ENCODE data around the gene ALDH16A1.
"Not testable (repeated sequence)": the region's sequence is repeated elsewhere in the genome, so short reads cannot be mapped to it uniquely, and the experiment has no call there.

ALDH16A1 gene

DNA sequence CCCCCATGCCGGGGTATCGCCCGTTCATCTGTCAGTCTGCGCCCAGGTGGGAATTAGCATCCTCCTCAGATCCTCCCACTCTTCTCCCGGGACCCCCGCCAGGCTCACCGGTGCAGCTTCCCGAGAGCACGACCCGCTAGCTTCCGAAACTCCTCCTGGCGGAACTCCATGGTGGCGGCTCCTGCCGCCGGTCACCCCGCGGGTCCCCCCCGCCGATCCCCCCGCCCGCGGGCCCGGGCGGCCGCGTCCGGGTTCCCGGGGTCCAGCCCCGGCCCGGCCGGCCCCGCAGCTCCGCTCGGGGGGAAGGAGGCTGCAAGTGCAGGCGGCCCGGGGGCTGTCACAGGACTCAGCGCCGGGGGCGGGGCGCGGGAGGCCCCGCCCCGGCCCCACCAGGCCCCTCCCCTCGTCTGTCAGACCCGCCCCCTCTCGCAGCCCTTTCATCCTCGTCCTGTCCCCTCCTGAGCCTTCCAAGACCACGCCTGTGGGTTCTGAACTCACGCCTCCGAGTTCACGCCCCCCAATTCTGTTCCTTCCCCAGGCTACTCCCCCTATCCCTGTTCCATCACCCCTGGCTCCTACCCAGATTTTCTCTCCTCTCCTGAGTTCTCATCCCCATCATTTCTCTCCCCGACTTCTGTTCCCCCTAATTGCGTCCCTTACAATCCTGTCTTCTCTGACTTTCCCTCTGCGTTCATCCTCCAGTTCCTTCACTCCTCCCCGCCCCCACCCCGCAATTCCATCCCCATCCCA is 11.6 kb upstream of the ALDH16A1 start, which contains the start of gene SLC17A7:
Gene SLC17A7, minus strand, starts transcription at position 318 of the 750 bp plus-strand sequence. Its CDS starts 148 bp downstream, at position 170.
- peak; percentile 28 for DNase-seq (ENCODE audit: low read depth)

DNA sequence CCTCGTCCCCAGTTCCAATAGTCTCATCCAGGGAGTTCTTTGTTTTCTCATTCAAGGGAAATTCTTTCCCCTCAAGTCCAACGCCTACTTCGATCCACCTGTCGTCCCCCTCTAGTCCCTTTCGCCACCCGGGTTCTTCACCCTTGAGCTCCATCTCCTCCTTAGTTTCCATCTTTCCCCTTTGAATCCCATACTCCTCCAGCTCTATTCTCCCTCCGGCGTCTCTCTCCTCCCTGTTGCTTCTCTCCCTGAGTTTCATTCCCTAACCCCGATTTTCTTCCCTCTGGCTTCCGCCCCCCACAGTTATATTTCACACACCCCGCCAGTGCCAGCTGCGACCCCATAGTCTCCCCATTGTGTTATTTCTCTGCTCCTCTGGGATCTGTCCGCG is 11.1 kb upstream of the ALDH16A1 start:
- DNase-seq (ENCODE audit: low read depth), result no peak

DNA sequence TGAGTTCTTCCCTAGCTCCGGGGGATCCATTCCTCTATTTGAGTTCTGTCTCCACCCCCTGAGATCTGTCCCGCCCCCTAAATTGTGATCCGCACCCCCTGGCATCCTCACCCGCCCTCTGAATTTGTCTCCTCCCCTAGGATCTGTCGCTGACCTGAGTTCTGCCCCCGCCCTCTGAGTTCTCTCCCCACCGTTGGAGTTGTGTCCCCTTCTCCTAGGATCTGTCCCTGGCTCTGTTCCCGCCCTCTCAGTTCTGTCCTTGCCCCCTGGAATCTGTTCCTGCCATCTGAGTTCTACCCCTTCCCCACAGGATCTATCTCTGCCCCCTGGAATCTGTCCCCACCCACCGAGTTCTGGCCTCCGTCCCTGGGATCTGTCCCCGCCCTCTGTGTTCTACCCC is 10.7 kb upstream of the ALDH16A1 start:
- DNase-seq (ENCODE audit: low read depth), result peak; percentile 11

DNA sequence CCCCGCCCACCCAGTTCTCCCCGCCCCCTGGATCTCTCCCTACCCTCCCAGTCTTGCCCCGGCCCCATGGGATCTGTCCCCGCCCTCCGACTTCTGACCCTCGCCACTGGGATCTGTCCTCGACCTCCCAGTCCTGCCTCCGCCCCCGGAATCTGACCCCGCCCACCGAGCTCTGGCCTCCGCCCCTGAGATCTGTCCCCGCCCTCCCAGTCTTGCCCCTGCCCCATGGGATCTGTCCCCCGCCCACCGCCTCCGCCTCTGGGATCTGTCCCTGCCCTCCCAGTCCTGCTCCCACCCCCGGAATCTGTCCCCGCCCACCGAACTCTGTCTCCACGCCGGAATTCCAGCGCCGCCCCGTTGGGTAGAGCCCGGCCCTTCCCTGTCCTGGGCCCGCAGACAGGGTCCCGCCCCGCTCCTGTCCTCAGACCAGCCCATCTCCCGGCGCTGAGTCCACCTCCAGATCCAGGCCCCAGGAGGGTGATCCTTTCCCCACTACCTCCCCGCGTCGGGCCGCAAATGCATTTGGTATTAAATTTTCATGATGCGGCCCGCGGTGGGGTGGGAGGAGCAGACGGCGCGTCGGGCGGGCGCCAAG is 10.2 kb upstream of the ALDH16A1 start:
- peak; percentile 91 for DNase-seq (ENCODE audit: low read depth)

DNA sequence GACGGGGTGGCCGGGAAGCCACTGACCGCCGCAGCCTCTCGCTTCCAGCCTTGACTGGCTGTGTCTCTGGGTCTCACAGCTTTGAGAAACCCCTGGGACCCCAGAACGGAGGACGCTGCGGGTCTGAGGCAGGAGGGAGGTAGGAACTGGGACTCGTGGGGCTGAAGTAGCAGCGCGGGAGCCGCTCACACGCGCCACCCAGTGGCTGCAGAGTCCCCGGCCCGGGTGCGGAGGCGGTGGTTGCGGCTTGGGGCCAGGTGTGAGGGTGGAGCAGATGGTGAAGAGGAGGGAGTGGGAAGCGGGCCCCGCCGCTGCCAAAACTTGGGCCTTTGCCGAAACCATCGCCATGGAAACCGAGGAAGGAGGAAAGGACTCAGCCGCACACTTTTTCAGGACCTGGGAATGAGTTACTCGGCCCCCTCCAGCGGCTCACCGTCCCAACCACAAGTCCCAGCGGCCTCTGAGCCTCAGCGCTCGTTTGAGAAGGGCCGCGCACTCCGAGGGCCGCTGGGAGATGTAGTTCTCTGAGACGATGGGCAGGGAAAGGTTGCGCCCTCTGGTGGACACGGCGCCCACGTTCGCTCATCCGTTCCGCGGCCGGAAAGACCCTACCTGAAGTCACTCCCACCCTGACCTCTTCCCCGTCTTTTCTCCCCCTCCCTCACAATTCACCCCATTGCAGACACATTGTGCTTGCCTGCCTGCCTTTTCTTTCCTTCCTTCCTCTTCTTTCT is 9.5 kb upstream of the ALDH16A1 start:
- peak; percentile 94 for DNase-seq (ENCODE audit: low read depth)

DNA sequence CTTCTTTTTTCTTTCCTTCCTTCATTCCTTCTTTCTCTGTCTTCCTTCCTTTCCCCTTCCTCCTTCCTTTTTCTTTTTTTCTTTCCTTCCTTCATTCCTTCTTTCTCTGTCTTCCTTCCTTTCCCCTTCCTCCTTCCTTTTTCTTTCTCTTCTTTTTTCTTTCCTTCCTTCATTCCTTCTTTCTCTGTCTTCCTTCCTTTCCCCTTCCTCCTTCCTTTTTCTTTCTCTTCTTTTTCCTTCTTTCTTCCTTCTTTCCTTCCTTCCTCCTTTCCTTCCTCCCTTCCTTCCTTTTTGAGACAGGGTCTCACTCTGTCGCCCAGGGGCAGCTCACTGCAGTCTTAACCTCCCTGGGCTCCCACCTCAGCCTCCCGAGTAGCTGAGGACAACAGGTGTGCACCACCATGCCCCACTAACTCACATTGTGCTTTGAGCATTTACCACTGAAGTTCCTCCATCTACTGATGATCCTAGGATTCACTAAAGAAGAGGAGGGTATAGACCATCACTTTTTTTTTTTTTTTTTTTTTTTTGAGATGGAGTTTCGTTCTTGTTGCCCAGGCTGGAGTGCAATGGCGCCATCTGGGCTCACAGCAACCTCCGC is 8.8 kb upstream of the ALDH16A1 start:
- not testable (repeated sequence) for DNase-seq (ENCODE audit: low read depth)

DNA sequence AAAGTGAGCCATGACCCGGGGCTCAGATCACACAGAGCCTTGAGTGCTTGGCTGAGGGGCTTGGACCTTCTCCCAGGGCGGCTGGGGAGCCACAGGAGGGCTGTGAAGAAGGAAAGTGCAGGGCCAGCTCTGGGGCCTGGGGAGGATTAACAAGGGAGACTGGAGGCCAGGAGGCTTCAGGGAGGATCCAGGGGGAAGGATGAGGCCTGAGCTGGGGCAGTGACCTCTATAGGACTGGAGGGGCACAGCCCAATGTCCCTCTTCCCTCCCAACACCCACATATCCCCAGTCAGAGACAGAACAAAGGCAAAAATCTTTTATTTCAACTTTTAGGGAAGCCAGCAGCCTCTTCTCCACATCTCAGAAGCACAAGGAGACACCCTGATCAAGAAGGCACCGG is 7.0 kb upstream of the ALDH16A1 start:
- no peak for DNase-seq (ENCODE audit: low read depth)

DNA sequence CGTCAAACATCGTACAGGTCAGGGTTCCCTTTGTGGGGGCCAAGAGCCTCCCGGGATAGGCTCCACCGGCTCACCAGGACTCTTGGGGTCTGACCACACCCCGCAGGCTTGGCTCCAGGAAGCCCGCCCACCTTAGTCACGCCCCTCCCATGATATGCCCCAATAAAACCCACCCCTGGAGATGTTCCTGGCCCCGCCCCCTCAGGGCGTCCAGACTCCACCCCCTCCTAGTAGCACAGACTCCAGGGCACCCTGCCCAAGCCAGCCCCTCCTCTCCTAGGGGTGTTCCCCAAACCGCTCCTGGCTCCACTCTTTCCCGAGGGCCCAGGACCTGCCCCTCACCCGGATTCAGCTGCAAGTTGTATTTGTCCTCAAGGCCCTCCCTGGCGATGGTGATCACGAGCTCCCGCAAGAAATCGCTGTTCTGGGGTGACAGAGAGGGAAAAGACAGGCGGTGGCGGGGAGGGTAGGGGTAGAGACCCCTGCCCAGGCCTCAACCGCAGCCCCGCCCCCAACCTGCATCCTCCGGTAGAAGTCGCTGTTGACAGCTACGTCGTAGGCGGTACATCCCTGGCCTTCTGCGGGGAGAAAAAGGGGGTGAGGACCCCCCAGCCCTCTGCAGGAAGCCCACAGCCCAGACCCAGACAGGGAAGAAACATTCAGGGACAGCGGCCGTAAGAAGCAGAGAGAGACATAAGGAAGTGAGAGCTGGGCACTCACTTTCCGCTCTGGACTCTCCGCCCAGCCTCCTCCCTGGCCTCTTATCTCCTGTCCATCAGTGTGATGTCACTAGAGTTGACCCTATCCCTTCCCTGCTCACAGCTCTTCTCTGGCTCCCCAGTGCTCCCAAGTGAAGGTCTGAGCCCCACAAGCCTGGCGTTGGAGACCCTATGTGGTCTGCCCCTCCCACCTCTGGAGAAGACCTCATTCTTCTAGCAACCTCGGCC is 5.3 kb upstream of the ALDH16A1 start:
- peak; percentile 49 for DNase-seq (ENCODE audit: low read depth)

DNA sequence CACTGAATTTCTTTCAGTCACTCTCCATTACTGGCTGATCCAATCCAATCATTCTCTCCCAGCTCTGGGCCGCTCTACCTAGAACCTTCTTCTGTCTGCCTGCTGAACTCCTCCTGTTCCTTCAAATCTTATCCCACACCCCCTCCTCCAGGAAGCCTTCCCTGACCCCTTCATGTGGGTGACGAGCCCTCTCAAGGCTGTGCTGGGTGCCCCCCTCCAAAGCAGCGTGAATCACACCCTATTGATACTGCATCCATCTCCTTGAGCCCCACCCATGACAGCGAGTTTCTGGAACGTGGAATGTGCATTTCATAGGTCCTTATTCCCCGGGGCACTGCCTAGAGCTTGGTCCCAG is 4.6 kb upstream of the ALDH16A1 start:
- no peak for DNase-seq (ENCODE audit: low read depth)

DNA sequence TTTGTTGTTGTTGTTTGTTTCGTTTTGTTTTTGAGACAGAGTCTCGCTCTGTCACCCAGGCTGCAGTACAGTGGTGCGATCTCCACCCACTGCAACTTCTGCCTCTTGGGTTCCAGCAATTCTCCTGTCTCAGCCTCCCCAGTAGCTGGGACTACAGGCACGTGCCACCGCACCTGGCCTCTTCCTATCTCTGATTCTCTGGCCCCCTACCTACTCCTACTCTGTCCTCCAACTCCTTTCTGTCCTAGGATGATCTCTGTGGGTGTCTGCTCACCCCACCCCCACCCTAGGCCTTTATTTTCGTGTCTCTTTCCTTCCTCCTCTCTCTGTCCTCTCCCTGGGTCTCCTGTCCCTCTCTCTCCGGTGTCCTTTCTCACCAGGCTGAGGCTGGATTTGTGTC is 2.6 kb upstream of the ALDH16A1 start:
- DNase-seq (ENCODE audit: low read depth), result no peak

DNA sequence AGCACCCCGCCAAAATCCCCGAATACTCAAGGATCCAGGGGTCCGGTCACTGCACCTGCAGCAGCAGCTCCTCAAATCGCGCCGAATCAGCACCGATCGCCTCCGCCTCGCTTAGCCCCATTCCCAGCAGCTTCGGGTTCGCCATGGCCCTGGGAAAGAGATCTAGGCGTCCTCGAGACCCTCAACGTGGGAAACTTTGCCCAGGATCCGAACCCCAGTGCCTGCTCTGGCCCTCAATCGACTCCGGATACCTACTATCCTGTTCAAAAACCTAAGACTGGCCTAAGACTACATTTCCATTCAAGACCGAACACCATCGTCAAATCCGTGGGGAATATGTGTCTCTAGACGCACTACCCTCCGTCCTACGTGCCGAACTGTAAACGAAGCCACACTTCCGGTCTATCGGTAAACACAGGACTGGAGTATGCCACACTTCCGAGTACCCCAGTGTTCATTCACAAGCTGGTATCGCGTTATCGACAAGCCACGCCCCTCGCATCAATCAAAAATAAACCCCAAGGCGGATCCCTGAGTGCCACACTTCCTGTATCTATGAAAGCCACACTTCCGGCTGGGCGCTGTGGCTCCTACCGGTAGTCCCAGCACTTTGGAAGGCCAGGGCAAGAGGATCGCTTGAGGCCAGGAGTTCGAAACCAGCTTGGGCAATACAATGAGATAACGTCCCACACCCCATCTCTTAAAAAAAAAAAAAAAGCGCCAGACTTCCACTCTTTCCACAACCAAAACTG is 1.4 kb upstream of the ALDH16A1 start, which contains the start of gene PIH1D1:
Gene PIH1D1, minus strand, starts transcription at position 385 of the 752 bp plus-strand sequence. Its CDS starts 240 bp downstream, at position 145.
- DNase-seq (ENCODE audit: low read depth), result peak; percentile 100

DNA sequence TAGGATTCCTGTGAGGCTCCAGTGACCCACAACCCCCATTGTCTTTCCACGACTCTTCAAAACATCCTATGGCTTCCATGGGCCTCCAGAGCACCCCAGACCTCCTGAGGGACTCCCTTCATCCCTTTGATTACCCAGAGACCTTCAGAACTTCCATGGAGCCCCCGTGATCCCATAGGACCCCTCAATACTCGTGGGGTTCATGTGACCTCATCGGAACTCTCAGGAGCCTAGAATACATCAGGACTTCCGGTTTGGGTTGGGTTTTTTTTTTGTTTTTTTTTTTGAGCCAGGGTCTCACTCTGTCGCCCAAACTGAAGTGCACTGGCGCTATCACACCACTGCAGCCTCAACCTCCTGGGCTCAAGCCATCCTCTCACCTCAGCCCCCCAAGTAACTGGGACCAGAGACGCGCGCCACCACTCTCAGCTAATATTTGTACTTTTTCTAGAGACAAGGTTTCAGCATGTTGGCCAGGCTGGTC is 774 bp downstream of the ALDH16A1 start:
- no peak for DNase-seq (ENCODE audit: low read depth)

DNA sequence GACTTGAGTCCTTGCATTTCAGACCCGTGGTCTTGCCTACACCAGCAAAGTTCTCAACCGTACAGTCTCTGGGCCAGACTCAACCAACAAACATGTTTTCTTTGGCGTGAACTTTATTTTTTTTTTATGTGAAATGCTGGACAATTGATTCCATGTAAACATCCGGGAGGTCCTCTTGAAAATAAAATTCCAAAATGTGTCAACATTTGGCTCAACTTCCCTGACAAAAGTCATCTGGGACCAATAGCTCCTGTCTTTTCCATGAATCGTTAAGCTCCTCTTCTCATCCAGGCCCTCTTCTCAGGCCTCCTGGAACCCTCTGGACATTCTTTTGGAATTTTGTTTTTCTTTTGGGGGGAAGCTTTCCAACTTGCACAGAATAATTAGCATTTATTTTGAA is 2.7 kb downstream of the ALDH16A1 start:
- DNase-seq (ENCODE audit: low read depth), result peak; percentile 41

DNA sequence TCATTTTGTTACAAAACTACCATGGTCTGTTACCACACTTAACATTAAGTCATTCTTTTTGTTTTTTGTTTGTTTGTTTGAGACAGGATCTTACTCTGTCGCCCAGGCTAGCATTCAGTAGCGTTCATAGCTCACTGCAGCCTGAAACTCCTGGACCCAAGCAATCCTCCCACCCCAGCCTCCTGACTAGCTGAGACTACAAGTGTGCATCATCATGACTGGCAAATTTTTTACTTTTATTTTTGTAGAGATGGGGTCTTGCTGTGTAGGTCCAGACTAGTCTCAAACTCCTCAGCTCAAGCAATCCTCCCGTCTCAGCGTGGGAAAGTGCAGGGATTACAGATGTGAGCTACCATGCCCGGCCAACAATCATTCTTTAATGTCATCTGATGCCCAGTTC is 3.3 kb downstream of the ALDH16A1 start:
- peak; percentile 18 for DNase-seq (ENCODE audit: low read depth)

DNA sequence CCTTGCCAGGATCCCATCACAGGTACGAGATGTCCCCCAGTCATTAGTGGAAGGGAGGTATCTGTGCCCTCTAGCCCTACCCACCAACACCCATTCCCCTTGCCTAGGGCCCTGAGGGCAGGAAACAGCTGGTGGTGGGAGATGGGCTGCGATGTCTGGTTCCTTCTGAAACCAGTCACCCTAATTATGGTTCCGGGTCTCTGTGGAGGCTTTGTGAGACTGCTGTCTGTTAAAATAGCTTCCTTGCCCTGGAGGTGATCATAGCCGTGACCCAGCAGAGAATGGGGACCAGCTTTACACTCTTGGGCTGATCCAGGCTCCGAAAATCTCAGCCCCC is 5.5 kb downstream of the ALDH16A1 start:
- DNase-seq (ENCODE audit: low read depth), result no peak

DNA sequence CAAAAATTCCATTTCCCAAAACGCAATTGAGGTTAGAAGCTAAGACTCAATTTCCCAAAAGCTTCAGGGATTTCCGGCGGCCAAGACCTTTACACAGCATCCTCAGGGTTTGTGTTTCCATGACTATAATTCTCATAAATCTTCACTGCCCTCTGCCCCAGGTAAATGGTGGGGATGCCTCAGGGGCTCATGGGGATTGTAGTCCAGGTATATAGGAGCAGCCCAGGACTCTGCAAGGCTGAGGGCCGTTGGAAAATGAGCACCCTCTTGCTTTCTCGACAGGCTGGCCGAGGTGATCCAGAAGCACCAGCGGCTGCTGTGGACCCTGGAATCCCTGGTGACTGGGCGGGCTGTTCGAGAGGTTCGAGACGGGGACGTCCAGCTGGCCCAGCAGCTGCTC is 6.4 kb downstream of the ALDH16A1 start:
- no peak for DNase-seq (ENCODE audit: low read depth)

DNA sequence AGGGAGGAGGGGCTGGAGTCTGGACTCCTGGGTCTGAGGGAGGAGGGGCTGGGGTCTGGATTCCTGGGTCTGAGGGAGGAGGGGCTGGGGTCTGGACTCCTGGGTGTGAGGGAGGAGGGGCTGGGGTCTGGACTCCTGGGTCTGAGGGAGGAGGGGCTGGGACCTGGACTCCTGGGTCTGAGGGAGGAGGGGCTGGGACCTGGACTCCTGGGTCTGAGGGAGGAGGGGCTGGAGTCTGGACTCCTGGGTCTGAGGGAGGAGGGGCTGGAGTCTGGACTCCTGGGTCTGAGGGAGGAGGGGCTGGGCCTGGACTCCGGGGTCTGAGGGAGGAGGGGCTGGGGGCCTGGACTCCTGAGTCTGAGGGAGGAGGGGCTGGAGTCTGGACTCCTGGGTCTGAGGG is 8.1 kb downstream of the ALDH16A1 start:
- not testable (repeated sequence) for DNase-seq (ENCODE audit: low read depth)

DNA sequence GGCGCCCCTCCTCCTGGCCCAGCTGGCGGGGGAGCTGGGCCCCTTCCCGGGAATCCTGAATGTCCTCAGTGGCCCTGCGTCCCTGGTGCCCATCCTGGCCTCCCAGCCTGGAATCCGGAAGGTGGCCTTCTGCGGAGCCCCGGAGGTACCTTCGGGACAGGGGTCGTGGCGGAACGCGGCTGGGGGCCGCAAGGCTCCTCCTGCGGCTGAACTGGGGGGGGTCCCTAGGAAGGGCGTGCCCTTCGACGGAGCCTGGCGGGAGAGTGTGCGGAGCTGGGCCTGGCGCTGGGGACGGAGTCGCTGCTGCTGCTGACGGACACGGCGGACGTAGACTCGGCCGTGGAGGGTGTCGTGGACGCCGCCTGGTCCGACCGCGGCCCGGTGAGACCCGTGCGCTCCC is 8.6 kb downstream of the ALDH16A1 start:
- no peak for DNase-seq (ENCODE audit: low read depth)

DNA sequence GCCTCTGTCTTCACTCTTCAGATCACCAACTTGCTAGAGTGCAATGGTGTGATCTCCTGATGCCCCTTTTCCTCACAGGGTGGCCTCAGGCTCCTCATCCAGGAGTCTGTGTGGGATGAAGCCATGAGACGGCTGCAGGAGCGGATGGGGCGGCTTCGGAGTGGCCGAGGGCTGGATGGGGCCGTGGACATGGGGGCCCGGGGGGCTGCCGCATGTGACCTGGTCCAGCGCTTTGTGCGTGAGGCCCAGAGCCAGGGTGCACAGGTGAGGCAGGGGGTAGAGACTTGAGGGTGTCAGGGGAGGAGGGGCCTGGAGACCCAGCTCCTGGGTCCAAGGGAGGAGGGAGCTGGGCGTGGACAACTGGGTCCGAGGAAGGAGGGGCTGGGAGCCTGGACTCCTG is 9.5 kb downstream of the ALDH16A1 start:
- no peak for DNase-seq (ENCODE audit: low read depth)

DNA sequence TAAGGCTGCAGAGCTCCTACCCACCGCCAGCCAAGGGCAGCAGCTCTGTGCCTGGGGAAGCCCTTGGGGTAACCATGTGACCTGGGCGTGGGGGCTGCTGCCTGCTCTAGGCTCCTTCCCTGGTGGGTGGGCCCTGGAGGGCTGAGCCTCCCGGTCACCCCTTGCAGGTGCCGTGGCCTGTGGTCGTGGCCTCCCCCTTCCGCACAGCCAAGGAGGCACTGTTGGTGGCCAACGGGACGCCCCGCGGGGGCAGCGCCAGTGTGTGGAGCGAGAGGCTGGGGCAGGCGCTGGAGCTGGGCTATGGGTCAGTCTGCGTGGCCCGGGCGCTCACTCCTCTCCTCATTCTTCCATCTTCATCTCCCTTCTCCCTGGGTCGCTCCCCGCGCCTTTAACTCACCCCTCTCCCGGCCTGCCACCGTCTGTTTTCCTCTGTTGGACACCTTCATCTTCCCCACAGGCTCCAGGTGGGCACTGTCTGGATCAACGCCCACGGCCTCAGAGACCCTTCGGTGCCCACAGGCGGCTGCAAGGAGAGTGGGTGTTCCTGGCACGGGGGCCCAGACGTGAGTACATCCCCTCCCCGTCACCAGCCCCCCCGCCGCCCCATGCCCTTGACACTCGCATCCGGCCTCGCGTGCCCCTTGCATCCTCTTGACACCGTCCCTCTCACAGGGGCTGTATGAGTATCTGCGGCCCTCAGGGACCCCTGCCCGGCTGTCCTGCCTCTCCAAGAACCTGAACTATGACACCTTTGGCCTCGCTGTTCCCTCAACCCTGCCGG is 11.1 kb downstream of the ALDH16A1 start:
- no peak for DNase-seq (ENCODE audit: low read depth)

All from EH (cell line).